Transverse colon (tissue), 4 donors: ENCODE results near the gene PYGO1. TPM values are rescaled to one million over a fixed set of nuclear protein-coding genes. Genes with fewer than 3 reads are reported as not detected.
"Not testable (repeated sequence)": the region's sequence is repeated elsewhere in the genome, so short reads cannot be mapped to it uniquely, and the experiment has no call there.

Experiments
- DNase-seq: peaks from one replicate; pipeline ENCODE4 v3.0.0-alpha.2; 2019
- H3K27ac ChIP-seq, 4 donors: fragments of 200-600 bp; sonication (generic); 2 replicates each; pipeline ENCODE4 v1.5.1; 2016 to 2018; ENCODE audit warnings: inconsistent platforms in 4 of 4
- H3K27me3 ChIP-seq: fragments of 200-600 bp; sonication (generic); 2 replicates; pipeline ENCODE4 v1.5.1; 2017; ENCODE audit warnings: inconsistent platforms
- H3K36me3 ChIP-seq, 4 donors: fragments of 200-600 bp; sonication (generic); 2 replicates each; pipeline ENCODE4 v1.5.1; 2017 to 2019; ENCODE audit warnings: inconsistent platforms in 4 of 4
- H3K4me1 ChIP-seq, 4 donors: fragments of 200-600 bp; sonication (generic); 2 replicates each; pipeline ENCODE4 v1.5.1; 2017 to 2020; ENCODE audit warnings: inconsistent platforms in 4 of 4
- H3K4me3 ChIP-seq, 4 donors: fragments of 200-600 bp; sonication (generic); 1 replicate in 1 of 4; 2 replicates in 3 of 4; pipeline versions ENCODE4 v1.5.1 to v1.6.1; 2017 to 2019; ENCODE audit warnings: inconsistent platforms in 4 of 4
- H3K9me3 ChIP-seq, 2 donors: fragments of 200-600 bp; sonication (generic); 2 replicates each; pipeline ENCODE4 v1.5.1; 2017 to 2019; ENCODE audit warnings: inconsistent platforms in 2 of 2
- EP300 ChIP-seq: sonication (generic); formaldehyde crosslinking; IDR thresholded peaks from one replicate; pipeline ENCODE4 v1.6.1; 2017; ENCODE audit warnings: antibody characterized with exemption, low read depth
- POLR2A ChIP-seq: fragments of 450-650 bp; IDR thresholded peaks from one replicate; pipeline ENCODE4 v1.6.1; 2016; ENCODE audit warnings: antibody characterized with exemption, mild to moderate bottlenecking, moderate library complexity
- POLR2AphosphoS5 ChIP-seq, 3 donors: sonication (generic); formaldehyde crosslinking; IDR thresholded peaks; one replicate each; pipeline ENCODE4 v1.6.1; 2016; ENCODE audit warnings: antibody characterized with exemption in 3 of 3
- WGBS, 2 donors: methylation state at CpG; one replicate each; pipeline ENCODE4 v1.1.5; 2018; ENCODE audit warnings: low coverage in 1 of 2; 5-methylcytosine and 5-hydroxymethylcytosine counted together
- in situ Hi-C, 4 donors: fragments of 200-750 bp; cut with MboI; loops; one replicate each; pipeline versions ENCODE4 v1.15.0 to v1.15.1; 2017; ENCODE audit warnings: low sequenced_read_pairs in 3 of 4, low pct_ligation_motif_present in 1 of 4, low pct_unique_long_range_greater_than_20kb in 1 of 4
- intact Hi-C: fragments of 100-400 bp; cut with DNase I; formaldehyde crosslinking; loops from one replicate; pipeline ENCODE4 v1.15.1; 2023; ENCODE audit warnings: low total_unique reads
- total RNA-seq, 4 donors: library from RNA; depleted of rRNA; stranded (reverse); fragments of >200 nt; gene quantifications; one replicate each; pipeline ENCODE4 v1.1.0, GENCODE V29; 2016
- TF ChIP-seq, protein P1 (sequence below), 5 experiments: fragments of 200-600 bp in 3 of 5; fragments of 450-650 bp in 2 of 5; sonication (generic) in 3 of 5; IDR thresholded peaks; 1 replicate in 2 of 5; 2 replicates in 3 of 5; pipeline ENCODE4 v1.5.1; 2016 to 2017; ENCODE audit warnings: antibody characterized with exemption in 5 of 5, inconsistent platforms in 3 of 5, mild to moderate bottlenecking in 2 of 5, moderate library complexity in 1 of 5

PYGO1 gene
- total RNA-seq, 4 donors from 2014 or later: 0.37 to 3.4 (median 2.8) TPM

DNA sequence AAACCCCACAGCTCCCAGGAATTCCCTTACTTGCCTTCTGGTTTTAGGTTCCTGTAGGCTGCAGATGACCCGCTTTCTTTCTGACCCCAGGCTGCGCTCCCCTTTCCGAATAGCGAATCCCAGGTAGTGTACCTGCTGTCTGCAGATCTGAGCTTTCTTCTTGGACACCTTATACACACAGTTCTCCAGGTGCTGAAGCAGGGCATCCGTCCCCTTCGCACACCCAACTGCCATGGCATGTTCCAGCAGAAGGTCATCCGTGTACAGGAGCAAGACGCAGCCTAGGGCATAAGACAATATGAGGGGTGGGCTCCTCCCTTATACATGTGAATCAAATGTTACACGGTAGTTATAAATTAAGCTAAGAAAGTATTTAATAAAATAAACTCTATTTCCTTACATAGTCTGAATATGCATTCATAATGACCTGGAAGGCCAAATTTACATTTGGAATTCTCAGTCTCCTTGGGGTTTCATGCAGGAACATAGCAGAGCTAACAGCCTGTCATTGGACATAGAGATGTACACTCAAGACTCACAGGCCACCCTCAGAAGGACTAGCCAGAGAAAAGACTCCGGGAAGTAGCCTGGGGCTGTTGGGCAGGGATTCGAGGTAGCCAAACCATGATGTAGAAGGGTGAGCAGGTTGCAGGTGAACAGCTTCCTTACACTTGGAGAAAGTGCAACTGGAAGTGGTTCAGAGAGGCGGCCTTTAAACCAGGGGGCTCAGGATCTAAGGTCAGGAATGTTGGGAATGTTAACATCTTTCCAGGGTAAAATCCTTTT lies 72.0 kb downstream of the PYGO1 start:
- intact Hi-C loops (no loop called here), in situ Hi-C loops (no loop called here)
- Histone ChIP-seq H3K36me3 (no peaks in the 10 kb centered on the region), H3K4me3 (no peak overlapping the region), H3K4me1 (no peaks in the 10 kb centered on the region), H3K9me3 (no peaks in the 10 kb centered on the region), H3K27ac (no peak overlapping the region), H3K27me3 (no peaks in the 10 kb centered on the region)
- DNase-seq: no peak
- 91% methylated on average over 6 to 12 of the region's 12 CpGs for WGBS, 2 donors
- TF ChIP-seq POLR2AphosphoS5 (IDR thresholded peaks at IDR 0.05): no peak
- TF ChIP-seq, protein P1, sequence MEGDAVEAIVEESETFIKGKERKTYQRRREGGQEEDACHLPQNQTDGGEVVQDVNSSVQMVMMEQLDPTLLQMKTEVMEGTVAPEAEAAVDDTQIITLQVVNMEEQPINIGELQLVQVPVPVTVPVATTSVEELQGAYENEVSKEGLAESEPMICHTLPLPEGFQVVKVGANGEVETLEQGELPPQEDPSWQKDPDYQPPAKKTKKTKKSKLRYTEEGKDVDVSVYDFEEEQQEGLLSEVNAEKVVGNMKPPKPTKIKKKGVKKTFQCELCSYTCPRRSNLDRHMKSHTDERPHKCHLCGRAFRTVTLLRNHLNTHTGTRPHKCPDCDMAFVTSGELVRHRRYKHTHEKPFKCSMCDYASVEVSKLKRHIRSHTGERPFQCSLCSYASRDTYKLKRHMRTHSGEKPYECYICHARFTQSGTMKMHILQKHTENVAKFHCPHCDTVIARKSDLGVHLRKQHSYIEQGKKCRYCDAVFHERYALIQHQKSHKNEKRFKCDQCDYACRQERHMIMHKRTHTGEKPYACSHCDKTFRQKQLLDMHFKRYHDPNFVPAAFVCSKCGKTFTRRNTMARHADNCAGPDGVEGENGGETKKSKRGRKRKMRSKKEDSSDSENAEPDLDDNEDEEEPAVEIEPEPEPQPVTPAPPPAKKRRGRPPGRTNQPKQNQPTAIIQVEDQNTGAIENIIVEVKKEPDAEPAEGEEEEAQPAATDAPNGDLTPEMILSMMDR (IDR thresholded peaks at IDR 0.05): no peak

GRCh38 chr15:55515491-55515890 lies 72.7 kb downstream of the PYGO1 start:
- H3K27me3 ChIP-seq: no peaks in the 10 kb centered on the region
- WGBS, 2 donors: 87 to 93% methylated on average over 3 to 4 of the region's 4 CpGs
- in situ Hi-C loops: no loop called here
- no peak overlapping the region for H3K4me3 ChIP-seq
- no peak for DNase-seq
- no peaks in the 10 kb centered on the region for H3K9me3 ChIP-seq
- no peak for TF ChIP-seq POLR2A
- no peak for TF ChIP-seq EP300
- TF ChIP-seq POLR2AphosphoS5 (IDR thresholded peaks at IDR 0.05): no peak
- TF ChIP-seq, protein P1 (IDR thresholded peaks at IDR 0.05): no peak
- no peaks in the 10 kb centered on the region for H3K4me1 ChIP-seq
- H3K36me3 ChIP-seq: no peaks in the 10 kb centered on the region
- H3K27ac ChIP-seq: no peak overlapping the region
- intact Hi-C loops: no loop called here

GRCh38 chr15:55514414-55514850 lies 73.7 kb downstream of the PYGO1 start:
- Histone ChIP-seq H3K4me3 (no peak overlapping the region), H3K36me3 (no peaks in the 10 kb centered on the region), H3K4me1 (no peaks in the 10 kb centered on the region), H3K27me3 (no peaks in the 10 kb centered on the region), H3K9me3 (no peaks in the 10 kb centered on the region), H3K27ac (no peak overlapping the region)
- DNase-seq: no peak
- TF ChIP-seq, protein P1 (IDR thresholded peaks at IDR 0.05): no peak
- TF ChIP-seq POLR2AphosphoS5 (IDR thresholded peaks at IDR 0.05) (no peak), POLR2A (no peak), EP300 (no peak)
- intact Hi-C loops: no loop called here
- in situ Hi-C loops: no loop called here
- WGBS, 2 donors: 91% methylated on average over 12 of the region's 12 CpGs; no CpG with 5 or more reads in 1 of the 2 donors

- H3K27me3 ChIP-seq, in situ Hi-C loops, H3K4me1 ChIP-seq, H3K9me3 ChIP-seq, H3K36me3 ChIP-seq, intact Hi-C loops, H3K4me3 ChIP-seq, H3K27ac ChIP-seq, DNase-seq: not testable (repeated sequence)
- WGBS, 2 donors: 86% methylated on average over 29 of the region's 29 CpGs; no CpG with 5 or more reads in 1 of the 2 donors
- TF ChIP-seq, protein P1 (IDR thresholded peaks at IDR 0.05): peak in 2 of 5 experiments; percentile 9 to 10
Observed at GRCh38 chr15:55513621-55514413, 74.3 kb downstream of the PYGO1 start.
